RWPE1 (cell line): Measurements from ENCODE around the gene YIPF2.
A peak's percentile ranks its signal among the peaks of the same experiment; 100 is the strongest.

Experiments used
- CTCF ChIA-PET: fragments of 350-600 bp; sonication (Branson Sonifier 250); formaldehyde crosslinking; extraction: SDS; loops from one replicate; lab custom pipeline; 2021; lab: Yijun Ruan, JAX
- POLR2A ChIA-PET: fragments of 400-600 bp; formaldehyde crosslinking; extraction: SDS; loops from one replicate; lab custom pipeline; 2020; ENCODE audit warnings: antibody characterized with exemption; ENCODE audit not compliant: low non-redundant PET; lab: Yijun Ruan, JAX
- DNase-seq: peaks from one replicate; pipeline ENCODE4 v3.0.0; 2012; ENCODE audit warnings: low spot score
- H3K27ac ChIP-seq: fragments of 450-650 bp; 2 replicates; pipeline ENCODE4 v1.5.1; 2017
- CTCF ChIP-seq: fragments of 450-650 bp; conservative IDR thresholded peaks from 2 replicates; pipeline ENCODE4 v1.5.1; 2017; ENCODE audit warnings: low read depth, mild to moderate bottlenecking

Gene YIPF2

DNA sequence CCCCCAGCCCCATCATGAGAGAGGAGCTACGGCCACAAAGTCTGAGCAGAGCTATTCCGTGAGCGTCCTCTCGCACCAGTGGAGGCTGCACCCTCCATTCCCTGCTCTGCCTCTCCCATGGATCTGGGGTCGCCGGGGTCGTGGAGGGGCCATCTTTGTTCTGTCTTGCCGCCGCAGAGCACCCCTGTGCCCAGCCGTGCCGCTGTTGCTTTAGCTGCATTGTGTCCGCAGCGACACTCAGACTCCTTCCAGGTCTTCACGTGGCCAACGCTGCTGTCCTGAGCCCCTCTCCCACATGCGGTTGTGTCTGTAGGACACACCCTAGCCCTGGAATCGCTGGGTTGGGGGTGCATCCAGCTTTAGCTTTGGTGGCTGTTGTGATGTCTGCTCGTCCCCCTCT lies 15.8 kb downstream of the YIPF2 start:
- 0 out of 2 replicates have a peak overlapping the region, but pooled peaks have one; percentile 94 for H3K27ac ChIP-seq
- no peak for TF ChIP-seq CTCF
- no peak for DNase-seq
- CTCF ChIA-PET: interaction anchor here (0.6 to 1.1 kb wide), 2 partner anchors 48 to 196 kb away, joined by 4 to 6 read pairs; no protein-coding TSS in a partner anchor
- POLR2A ChIA-PET: no interaction called here

DNA sequence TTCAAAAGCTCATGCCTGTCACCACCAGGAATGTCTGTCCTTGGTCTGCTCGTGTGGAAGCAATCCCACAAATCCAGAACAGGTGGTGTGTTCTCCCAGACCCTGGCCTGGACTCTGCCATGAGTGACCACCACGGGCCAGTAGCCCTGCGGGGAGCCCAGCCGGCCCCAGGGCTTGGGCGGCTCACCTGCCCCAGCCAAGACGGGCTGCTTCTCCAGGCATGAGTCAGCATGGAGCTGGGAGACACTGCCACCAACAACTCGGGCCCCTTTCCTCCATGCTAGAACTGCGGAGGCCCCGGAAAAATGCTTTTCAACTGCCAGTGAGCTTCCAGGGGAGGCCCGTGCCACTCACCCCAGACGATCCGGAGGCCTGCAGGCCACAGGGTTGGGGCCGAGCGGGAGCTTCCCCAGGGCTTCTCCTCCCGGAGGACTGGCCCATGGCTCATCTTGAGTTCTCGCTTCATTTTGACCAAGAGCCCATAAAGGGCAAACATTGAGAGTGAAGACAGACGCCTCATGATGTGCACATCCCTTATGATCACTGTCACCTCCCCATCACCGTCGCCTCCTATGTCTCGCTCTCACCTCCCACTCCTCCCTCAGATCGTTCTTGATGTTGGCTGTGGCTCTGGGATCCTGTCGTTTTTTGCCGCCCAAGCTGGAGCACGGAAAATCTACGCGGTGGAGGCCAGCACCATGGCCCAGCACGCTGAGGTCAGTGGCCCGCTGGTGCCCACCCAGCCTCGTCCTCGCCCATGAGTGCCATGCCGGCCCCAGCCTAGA lies 16.7 kb downstream of the YIPF2 start:
- no peak for TF ChIP-seq CTCF
- H3K27ac ChIP-seq: peak overlapping the region; percentile 50
- CTCF ChIA-PET: interaction anchor here (0.6 kb wide), 1 partner anchor 195 kb away, joined by 6 read pairs; no protein-coding TSS in a partner anchor
- no peak for DNase-seq
- POLR2A ChIA-PET: no interaction called here

DNA sequence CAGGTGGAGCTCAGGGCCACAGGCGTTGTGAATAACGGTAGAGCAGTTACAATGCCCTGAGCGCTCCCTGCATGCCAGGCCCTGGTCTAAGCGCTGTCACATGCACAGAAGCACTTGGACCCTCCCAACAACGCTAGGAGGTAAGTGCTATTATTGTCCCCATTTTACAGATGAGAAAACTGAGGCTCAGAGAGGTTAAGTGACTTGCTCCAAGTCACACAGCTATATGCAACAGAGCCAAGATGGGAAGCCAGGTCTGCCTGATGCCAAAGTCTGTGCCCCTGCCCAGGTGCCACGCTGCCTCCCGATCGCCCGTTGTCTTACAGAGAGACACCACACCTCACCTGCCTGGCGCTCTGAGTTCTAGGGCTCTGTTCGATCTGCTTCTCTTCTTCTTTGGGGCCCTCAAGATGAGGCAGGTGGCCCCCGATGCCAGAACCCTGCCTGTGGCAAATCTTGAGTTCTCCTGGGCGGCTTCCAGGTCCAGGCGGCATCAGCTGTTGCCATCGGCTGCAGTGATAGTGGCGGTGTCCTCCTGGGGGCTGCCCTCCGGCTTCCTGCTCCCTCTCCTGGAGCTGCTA lies 20.0 kb downstream of the YIPF2 start:
- ChIA-PET POLR2A (no interaction called here), CTCF (interaction anchor here (1.1 kb wide), 1 partner anchor 36 kb away, joined by 3 read pairs; no protein-coding TSS in a partner anchor)
- H3K27ac ChIP-seq: no peak overlapping the region
- DNase-seq: no peak
- no peak for TF ChIP-seq CTCF

- POLR2A ChIA-PET: no interaction called here
- TF ChIP-seq CTCF: no peak
- CTCF ChIA-PET: no interaction called here
- H3K27ac ChIP-seq: peak overlapping the region; percentile 32
- DNase-seq: no peak
These were observed 20.5 kb downstream of the YIPF2 start for GRCh38 chr19:10907925-10908324.

GRCh38 chr19:10899151-10899653 lies 29.2 kb downstream of the YIPF2 start:
- TF ChIP-seq CTCF: no peak
- ChIA-PET POLR2A (no interaction called here), CTCF (interaction anchor here (0.6 to 2.2 kb wide), 3 partner anchors 9 to 27 kb away, joined by 3 to 6 read pairs (median 4); no protein-coding TSS in a partner anchor)
- peak overlapping the region; percentile 93 for H3K27ac ChIP-seq
- DNase-seq: peak; percentile 68

- H3K27ac ChIP-seq: peak overlapping the region; percentile 93
- peak; percentile 30 for DNase-seq
- POLR2A ChIA-PET: no interaction called here
- TF ChIP-seq CTCF: no peak
- CTCF ChIA-PET: interaction anchor here (0.6 to 2.2 kb wide), 4 partner anchors 8 to 156 kb away, joined by 3 to 6 read pairs (median 4); no protein-coding TSS in a partner anchor
These were observed 29.8 kb downstream of the YIPF2 start for GRCh38 chr19:10898633-10899032.
